ENCODE measurements around the gene DPP6. TPM values are rescaled to one million over a fixed set of nuclear protein-coding genes. Genes with fewer than 3 reads are reported as not detected.

The DPP6 gene
- total and polyA plus RNA-seq, 9 of the 15 experiments (the other 6 are each of a cell fraction or from before 2014, with no cell fraction given): not detected

DNA sequence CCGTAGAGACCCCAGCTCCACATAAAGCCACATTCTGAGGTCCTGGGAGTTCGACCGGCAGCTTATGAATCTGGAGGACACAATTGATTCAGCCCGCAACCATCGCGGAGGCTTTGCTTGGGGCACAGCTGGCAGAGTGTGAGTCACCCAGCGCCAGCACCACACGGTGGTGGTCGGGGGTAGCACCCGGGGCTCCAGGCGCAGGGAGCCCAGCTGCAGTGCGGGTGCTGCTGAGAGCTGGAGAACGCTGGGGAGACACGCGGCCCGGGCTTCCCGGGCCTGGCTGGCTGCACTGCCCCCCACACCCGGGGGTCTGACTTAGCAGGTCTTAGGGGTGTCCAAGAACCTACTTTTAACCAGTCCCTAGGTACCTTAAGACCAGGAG lies 862.8 kb downstream of the DPP6 start:
- ChIA-PET POLR2A (interaction anchor here (0.7 kb wide), 1 partner anchor 361 kb away, joined by 3 read pairs; no protein-coding TSS in a partner anchor), CTCF (ENCODE audit: low intra/inter-chr PET ratio) (interaction anchor here (1.7 to 1.9 kb wide), 2 partner anchors 430 to 853 kb away, joined by 8 read pairs; no protein-coding TSS in a partner anchor)
- DNase-seq (ENCODE audit: extremely low read depth in 1 of 4, low spot score in 3 of 4) (no peak), FAIRE-seq (no peak), ATAC-seq (no peak)
- intact Hi-C loops (cut with micrococcal nuclease) (loop anchor here (5.0 kb wide), 1 partner anchor 277 kb away; no protein-coding TSS in a partner anchor), in situ Hi-C loops (cut with MboI) (no loop called here)
- no peak overlapping the region for H2AFZ ChIP-seq (ENCODE audit: low read depth, low read length)
- H3K9me3 ChIP-seq (replicated peaks; ENCODE audit: control insufficient read depth, insufficient read depth, low read depth, low read length): no peaks in the 10 kb centered on the region
- no peak overlapping the region for H3K4me2 ChIP-seq (ENCODE audit: insufficient read depth, low read length)
- H3K9ac ChIP-seq (ENCODE audit: insufficient read depth in 1 of 2, low read depth in 2 of 2, low read length in 2 of 2): no peak overlapping the region
- H3K4me3 ChIP-seq: no peak overlapping the region
- H3K27ac ChIP-seq (ENCODE audit: extremely low read depth, low read depth, low read length): no peak overlapping the region
- BruUV-seq (replicated peaks): no TSS peak
- H3K9me1 ChIP-seq (ENCODE audit: control insufficient read depth, insufficient read depth, low read length): no peaks in the 10 kb centered on the region
- no peaks in the 10 kb centered on the region for H3K79me2 ChIP-seq (ENCODE audit: control insufficient read depth, insufficient read depth, low read length)
- H4K20me1 ChIP-seq (replicated peaks; ENCODE audit: control insufficient read depth, insufficient read depth, low read length): no peaks in the 10 kb centered on the region
- whole genome bisulfite sequencing (ENCODE audit: insufficient coverage, low coverage, missing lambda C conversion rate): 11% methylated on average over 18 of the region's 18 CpGs
- peaks cover 25 to 92% of the 10 kb centered on the region in 2 experiments for H3K27me3 ChIP-seq (ENCODE audit: control insufficient read depth in 2 of 2, insufficient read depth in 2 of 2, low read length in 2 of 2)
- peaks cover 0 to 20% of the 10 kb centered on the region in 2 experiments; a peak in 2 of 5 replicates for H3K4me1 ChIP-seq (replicated peaks in 1 of 2; ENCODE audit: control insufficient read depth in 2 of 2, insufficient read depth in 2 of 2, low read length in 2 of 2)
- no peaks in the 10 kb centered on the region for H3K36me3 ChIP-seq (ENCODE audit: control insufficient read depth, insufficient read depth, low read length)
- TF ChIP-seq, protein P1, sequence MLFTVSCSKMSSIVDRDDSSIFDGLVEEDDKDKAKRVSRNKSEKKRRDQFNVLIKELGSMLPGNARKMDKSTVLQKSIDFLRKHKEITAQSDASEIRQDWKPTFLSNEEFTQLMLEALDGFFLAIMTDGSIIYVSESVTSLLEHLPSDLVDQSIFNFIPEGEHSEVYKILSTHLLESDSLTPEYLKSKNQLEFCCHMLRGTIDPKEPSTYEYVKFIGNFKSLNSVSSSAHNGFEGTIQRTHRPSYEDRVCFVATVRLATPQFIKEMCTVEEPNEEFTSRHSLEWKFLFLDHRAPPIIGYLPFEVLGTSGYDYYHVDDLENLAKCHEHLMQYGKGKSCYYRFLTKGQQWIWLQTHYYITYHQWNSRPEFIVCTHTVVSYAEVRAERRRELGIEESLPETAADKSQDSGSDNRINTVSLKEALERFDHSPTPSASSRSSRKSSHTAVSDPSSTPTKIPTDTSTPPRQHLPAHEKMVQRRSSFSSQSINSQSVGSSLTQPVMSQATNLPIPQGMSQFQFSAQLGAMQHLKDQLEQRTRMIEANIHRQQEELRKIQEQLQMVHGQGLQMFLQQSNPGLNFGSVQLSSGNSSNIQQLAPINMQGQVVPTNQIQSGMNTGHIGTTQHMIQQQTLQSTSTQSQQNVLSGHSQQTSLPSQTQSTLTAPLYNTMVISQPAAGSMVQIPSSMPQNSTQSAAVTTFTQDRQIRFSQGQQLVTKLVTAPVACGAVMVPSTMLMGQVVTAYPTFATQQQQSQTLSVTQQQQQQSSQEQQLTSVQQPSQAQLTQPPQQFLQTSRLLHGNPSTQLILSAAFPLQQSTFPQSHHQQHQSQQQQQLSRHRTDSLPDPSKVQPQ (CRISPR knock-in tag; IDR thresholded peaks at IDR 0.05; ENCODE audit: borderline replicate concordance): no peak
- no peak for TF ChIP-seq PRPF4 (IDR thresholded peaks at IDR 0.05; ENCODE audit: insufficient read depth, low read depth, low read length, poor library complexity, severe bottlenecking)
- TF ChIP-seq, protein P2, sequence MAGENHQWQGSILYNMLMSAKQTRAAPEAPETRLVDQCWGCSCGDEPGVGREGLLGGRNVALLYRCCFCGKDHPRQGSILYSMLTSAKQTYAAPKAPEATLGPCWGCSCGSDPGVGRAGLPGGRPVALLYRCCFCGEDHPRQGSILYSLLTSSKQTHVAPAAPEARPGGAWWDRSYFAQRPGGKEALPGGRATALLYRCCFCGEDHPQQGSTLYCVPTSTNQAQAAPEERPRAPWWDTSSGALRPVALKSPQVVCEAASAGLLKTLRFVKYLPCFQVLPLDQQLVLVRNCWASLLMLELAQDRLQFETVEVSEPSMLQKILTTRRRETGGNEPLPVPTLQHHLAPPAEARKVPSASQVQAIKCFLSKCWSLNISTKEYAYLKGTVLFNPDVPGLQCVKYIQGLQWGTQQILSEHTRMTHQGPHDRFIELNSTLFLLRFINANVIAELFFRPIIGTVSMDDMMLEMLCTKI (IDR thresholded peaks at IDR 0.05; ENCODE audit: partially characterized antibody): no peak
- no peak for TF ChIP-seq HLTF (IDR thresholded peaks at IDR 0.05)
